ENCODE data around the gene KCND1.
A peak's percentile ranks its signal among the peaks of the same experiment; 100 is the strongest.

Gene KCND1

DNA sequence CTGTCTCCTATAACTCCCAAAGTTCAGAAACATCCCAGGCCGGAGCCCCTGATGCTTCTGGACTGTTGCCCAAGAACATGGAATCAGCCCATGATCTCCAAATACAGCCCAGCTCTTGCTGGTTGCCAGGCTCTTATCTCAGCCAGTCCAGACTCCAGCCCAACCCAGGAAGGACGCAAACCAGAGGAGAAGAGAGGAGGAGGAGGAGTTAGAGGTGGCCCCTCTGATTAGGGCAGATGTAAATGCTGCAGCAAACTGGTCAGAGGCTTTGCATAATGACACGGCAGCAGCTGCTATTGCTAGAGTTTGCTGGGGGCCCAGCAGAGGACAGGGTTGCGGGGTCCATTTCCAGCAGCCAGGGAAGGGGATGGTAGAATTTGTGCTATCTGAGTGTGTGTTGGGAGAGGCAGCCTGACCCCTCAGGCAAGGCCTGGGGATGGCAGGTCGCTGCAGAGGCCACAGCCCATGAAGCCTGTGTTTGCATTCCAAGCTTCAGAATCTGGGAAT lies 10.0 kb downstream of the KCND1 start:
- H3K4me1 Mint-ChIP-seq (ENCODE audit: low read depth) = peaks cover 13% of the 10 kb centered on the region

DNA sequence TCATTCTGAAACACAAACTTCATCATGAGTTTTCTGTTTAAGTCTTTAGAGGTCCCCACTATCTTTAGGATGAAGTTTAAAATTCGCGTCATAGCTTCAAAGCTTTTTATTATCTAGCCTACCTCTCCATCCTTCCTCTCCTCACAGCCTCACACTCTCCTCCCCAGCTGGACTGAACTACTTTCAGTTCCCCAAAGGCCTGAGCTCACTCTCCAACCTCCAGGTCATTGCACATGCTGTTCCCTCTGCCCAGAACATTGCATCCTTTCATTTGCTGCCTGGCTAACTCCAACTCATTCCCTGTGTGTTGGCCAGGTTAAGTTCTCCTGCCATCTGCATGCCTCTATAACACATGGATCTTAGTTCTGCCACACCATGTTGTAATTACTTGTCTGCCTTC lies 11.4 kb downstream of the KCND1 start:
- peaks cover 18% of the 10 kb centered on the region for H3K4me1 Mint-ChIP-seq (ENCODE audit: low read depth)

More for the DNA sequence above, 10.0 kb downstream of the KCND1 start:
- Mint-ChIP-seq H3K36me3 (ENCODE audit: low read depth) (peaks cover 9% of the 10 kb centered on the region), H3K27me3 (ENCODE audit: low read depth) (no peaks in the 10 kb centered on the region), H3K27ac (no peak overlapping the region), H3K9me3 (no peaks in the 10 kb centered on the region), H3K4me3 (no peak overlapping the region)

DNA sequence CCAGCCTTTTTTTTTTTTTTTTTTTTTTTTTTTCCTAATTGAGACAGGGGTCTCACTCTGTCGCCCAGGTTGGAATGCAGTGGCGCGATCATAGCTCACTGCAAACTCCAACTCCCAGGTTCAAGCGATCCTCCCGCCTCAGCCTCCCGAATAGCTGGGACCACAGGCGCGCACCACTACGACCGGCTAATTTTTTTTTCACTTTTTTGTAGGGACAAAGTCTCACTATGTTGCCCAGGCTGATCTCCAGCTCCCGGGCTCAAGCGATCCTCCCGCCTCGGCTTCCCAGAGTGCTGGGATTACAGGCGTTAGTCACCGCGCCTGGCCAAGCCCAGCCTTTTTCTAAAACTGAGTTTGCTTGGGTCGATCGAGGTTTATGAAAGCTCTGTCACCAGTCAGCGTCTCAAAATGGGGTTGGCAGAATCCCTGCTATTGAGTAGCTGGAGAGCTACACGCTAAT lies 13.0 kb downstream of the KCND1 start:
- Mint-ChIP-seq H3K36me3 (ENCODE audit: low read depth) (peaks cover 12% of the 10 kb centered on the region), H3K9me3 (no peaks in the 10 kb centered on the region), H3K4me3 (peak overlapping the region; percentile 99), H3K4me1 (ENCODE audit: low read depth) (peaks cover 25% of the 10 kb centered on the region), H3K27ac (peak overlapping the region; percentile 100), H3K27me3 (ENCODE audit: low read depth) (no peaks in the 10 kb centered on the region)

More for the DNA sequence above, 11.4 kb downstream of the KCND1 start:
- no peaks in the 10 kb centered on the region for H3K27me3 Mint-ChIP-seq (ENCODE audit: low read depth)
- peak overlapping the region; percentile 49 for H3K27ac Mint-ChIP-seq
- no peaks in the 10 kb centered on the region for H3K9me3 Mint-ChIP-seq
- H3K4me3 Mint-ChIP-seq = peak overlapping the region; percentile 39
- peaks cover 13% of the 10 kb centered on the region for H3K36me3 Mint-ChIP-seq (ENCODE audit: low read depth)

DNA sequence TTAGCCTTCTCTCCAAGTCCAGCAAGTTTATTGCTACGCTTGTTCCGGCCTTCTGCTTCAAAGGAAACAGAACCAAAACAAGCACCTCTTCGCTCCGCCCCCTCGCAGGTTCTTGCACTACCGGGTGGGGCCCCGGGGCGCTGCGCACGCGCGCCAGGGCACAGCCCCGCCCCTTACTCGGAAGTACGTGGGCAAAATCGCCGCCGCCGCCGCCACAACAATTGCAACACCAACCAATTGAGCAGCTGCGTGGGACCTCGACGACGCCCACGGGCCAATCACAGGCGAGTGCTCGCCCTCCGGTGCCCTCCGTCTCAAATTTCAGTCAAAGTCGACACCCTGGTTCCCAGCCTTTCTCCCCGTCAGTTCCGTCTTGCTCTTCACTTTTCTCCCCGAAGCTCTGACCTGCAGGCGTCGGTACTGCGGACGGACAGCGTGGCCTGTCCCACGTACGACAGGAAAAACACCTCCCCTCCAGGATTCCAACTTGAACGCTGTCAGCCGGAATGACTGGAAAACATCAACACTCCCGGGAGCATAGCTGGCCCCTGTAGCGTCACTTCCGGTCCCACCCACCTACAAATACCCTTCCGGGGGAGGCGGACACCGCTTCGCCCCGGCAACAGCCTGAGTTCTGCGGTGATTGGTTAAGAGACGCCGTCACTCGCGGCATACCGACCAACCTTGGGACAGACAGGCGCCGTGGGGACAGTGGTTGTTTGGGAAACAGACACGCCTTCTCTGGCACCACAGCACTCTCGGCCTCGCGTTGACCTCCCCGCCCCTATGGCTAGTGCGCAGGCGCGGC lies 13.6 kb downstream of the KCND1 start:
- peaks cover 29% of the 10 kb centered on the region for H3K4me1 Mint-ChIP-seq (ENCODE audit: low read depth)
- H3K9me3 Mint-ChIP-seq = no peaks in the 10 kb centered on the region
- no peaks in the 10 kb centered on the region for H3K27me3 Mint-ChIP-seq (ENCODE audit: low read depth)
- H3K27ac Mint-ChIP-seq = peak overlapping the region; percentile 100
- H3K36me3 Mint-ChIP-seq (ENCODE audit: low read depth) = peaks cover 11% of the 10 kb centered on the region
- peak overlapping the region; percentile 99 for H3K4me3 Mint-ChIP-seq

DNA sequence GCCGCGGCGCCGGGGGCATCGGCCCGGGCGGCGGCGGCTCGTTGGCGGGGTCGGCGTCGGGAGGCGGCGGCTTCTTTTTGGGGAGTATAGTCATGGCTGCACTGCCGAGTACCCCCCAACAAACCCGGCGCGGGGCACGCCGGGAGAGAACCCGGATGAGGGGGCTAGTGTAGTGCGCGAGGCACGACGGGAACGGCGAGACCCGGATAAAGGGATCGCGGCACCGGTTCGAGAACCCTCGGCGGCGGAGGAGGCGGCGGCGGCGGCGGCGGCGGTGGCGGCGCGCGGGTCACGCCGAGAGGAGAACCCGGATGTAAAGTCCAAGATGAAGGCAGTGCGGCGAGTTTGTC lies 14.2 kb downstream of the KCND1 start, which contains the start of gene OTUD5:
Gene OTUD5 (minus strand): TSS at position 131 of the 350 bp plus-strand sequence. CDS start 37 bp downstream, at position 94.
- Mint-ChIP-seq H3K4me3 (peak within 1 kb of the TSS; percentile 99), H3K9me3 (no peaks in the 10 kb centered on the region), H3K27me3 (ENCODE audit: low read depth) (no peaks in the 10 kb centered on the region), H3K27ac (peak within 1 kb of the TSS; percentile 100), H3K4me1 (ENCODE audit: low read depth) (peaks cover 31% of the 10 kb centered on the region), H3K36me3 (ENCODE audit: low read depth) (peaks cover 9% of the 10 kb centered on the region)

DNA sequence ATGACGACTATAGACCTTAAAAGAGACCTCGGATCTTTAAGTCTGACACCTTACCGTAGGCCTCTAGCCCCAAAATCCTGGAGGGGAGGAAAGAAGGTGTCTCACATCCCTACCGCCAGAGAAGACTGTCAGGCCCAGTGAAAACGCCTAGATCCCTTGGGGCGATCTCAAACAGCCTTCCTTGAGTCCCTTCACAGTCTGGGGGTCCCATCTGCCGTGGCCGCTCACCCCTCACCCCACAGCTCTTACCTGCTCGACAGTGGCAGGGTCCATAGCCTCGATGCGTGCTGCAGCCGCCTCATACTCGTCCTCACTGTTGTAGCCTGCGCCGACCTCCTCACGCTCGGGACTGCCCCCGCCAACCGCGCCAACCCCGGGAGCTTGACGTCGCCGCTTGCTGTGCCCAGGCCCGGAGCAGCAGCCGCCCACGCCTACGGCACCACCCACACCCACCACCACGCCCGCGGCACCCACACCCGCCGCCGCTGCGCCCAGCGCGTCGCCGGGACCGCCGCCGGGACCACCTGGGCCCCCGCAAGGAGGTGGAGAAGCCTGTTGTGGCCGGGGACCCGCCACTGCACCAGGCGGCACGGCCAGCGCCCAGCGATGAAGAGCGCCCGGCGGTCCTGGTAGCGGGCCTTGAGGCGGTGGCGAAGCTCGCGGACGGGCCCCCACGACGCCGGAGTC lies 14.8 kb downstream of the KCND1 start:
- peaks cover 10% of the 10 kb centered on the region for H3K36me3 Mint-ChIP-seq (ENCODE audit: low read depth)
- peaks cover 35% of the 10 kb centered on the region for H3K4me1 Mint-ChIP-seq (ENCODE audit: low read depth)
- peak overlapping the region; percentile 79 for H3K27ac Mint-ChIP-seq
- peak overlapping the region; percentile 77 for H3K4me3 Mint-ChIP-seq
- H3K9me3 Mint-ChIP-seq = no peaks in the 10 kb centered on the region
- no peaks in the 10 kb centered on the region for H3K27me3 Mint-ChIP-seq (ENCODE audit: low read depth)

DNA sequence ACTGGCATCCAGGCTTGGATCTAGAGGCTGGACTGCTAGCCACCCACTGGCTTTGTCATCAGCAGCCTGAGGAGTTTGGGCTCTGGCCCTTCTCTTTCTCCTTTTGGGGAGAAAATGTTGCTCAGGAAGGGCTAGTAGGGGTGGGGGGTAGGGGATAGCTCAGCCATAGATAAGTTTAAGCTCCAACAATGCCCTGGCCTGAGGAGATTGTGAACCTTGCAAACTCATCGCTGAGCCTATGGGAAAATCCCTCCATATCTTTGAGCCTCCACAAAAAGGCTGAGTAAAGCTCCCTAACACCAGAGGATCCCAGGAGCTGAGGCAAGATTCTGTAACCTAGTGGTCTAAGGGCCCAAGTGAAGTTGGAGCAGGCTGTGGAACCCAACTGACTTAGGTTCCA lies 23.1 kb downstream of the KCND1 start:
- H3K9me3 Mint-ChIP-seq = no peaks in the 10 kb centered on the region
- peaks cover 29% of the 10 kb centered on the region for H3K4me1 Mint-ChIP-seq (ENCODE audit: low read depth)
- H3K36me3 Mint-ChIP-seq (ENCODE audit: low read depth) = peaks cover 6% of the 10 kb centered on the region
- no peak overlapping the region for H3K27ac Mint-ChIP-seq
- H3K4me3 Mint-ChIP-seq = no peak overlapping the region
- no peaks in the 10 kb centered on the region for H3K27me3 Mint-ChIP-seq (ENCODE audit: low read depth)

DNA sequence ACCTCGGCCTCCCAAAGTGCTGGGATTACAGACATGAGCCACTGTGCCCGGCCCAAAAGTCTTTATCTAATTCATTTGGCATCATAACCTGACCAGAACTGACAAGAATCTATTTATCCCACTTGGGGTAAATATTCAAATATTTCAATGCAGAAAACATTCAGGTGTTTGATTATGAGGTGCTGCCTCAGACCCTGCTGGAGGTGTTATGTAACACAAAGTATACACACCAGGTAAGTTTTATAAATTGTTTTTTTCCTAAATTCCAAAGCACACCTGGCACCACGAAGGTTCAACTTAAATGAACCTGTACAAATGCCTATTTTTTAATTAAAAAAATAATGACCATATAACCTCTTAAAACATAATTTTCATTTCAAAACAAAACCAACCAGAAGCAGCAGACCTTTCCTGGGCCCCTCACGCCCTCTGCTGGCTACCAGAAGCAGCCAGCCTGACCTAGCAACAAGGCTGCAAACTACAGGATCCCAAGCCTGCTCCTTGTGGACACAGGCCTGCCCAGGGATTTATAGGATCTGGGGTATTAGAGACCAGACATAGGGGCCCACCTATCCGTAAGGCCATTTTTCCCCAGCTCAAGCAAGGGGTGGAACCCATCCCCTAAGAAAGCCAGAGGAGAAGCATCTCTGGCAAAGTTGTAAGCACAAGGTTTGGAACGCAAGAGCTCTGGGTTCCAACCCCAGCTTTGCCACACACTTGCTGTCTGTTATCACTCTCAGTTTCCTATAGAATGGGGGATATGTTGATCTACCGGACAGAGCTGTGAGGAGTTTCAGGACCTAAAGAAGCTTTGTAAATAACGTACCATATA lies 25.9 kb downstream of the KCND1 start:
- Mint-ChIP-seq H3K4me3 (peak overlapping the region; percentile 1), H3K4me1 (ENCODE audit: low read depth) (peaks cover 41% of the 10 kb centered on the region), H3K27me3 (ENCODE audit: low read depth) (no peaks in the 10 kb centered on the region), H3K9me3 (no peaks in the 10 kb centered on the region), H3K27ac (peak overlapping the region; percentile 15), H3K36me3 (ENCODE audit: low read depth) (peaks cover 25% of the 10 kb centered on the region)

DNA sequence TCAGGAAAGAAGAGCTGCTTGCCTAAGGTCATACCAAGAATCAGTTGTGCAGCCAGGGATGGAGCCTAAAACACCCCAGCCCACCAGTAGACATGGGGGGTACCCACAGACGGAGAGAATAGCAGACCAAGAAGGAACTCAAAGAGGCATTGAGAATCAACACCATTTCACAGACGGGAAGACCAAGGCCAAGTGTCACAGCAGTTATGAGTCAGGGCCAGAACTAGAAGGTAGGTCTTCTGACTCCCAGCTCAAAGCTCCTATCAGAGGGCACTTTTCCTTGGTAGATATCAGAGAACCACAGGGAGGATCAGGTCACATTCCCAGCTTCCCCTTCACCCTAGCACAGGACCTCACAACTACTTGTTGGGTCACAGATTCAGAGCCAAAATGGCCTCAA lies 28.7 kb downstream of the KCND1 start:
- H3K27ac Mint-ChIP-seq = peak overlapping the region; percentile 89
- H3K4me3 Mint-ChIP-seq = peak overlapping the region; percentile 63
- H3K36me3 Mint-ChIP-seq (ENCODE audit: low read depth) = peaks cover 26% of the 10 kb centered on the region
- peaks cover 61% of the 10 kb centered on the region for H3K4me1 Mint-ChIP-seq (ENCODE audit: low read depth)
- H3K9me3 Mint-ChIP-seq = no peaks in the 10 kb centered on the region
- H3K27me3 Mint-ChIP-seq (ENCODE audit: low read depth) = no peaks in the 10 kb centered on the region

DNA sequence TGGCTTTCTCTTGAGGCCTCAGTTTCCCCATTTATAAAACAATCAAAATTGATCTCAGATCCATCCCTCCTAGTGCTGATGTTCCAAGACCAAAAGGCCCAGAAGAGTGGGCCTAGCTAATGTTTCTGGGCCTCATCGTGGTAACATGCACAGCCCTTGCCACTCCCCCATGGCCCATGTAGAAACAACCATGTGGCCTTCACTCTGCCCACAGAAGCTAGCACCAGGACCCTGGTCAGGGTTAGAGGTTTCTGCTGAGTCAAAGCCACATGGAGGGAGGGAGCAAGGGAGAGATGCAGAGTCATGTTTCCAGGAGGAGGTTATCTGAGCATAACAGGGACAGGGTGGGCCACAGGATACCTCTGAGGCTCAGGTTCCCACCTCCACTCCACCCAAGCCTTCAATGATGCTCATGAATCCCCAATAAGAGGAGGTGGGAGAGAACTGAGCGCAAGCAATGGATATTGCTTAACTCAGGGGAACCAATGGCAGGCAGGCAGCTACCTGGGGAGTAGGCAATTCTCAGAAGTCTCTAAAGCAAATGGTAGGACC lies 31.2 kb downstream of the KCND1 start:
- Mint-ChIP-seq H3K4me1 (ENCODE audit: low read depth) (peaks cover 69% of the 10 kb centered on the region), H3K36me3 (ENCODE audit: low read depth) (peaks cover 36% of the 10 kb centered on the region), H3K9me3 (no peaks in the 10 kb centered on the region), H3K27me3 (ENCODE audit: low read depth) (no peaks in the 10 kb centered on the region), H3K27ac (peak overlapping the region; percentile 96), H3K4me3 (peak overlapping the region; percentile 31)

DNA sequence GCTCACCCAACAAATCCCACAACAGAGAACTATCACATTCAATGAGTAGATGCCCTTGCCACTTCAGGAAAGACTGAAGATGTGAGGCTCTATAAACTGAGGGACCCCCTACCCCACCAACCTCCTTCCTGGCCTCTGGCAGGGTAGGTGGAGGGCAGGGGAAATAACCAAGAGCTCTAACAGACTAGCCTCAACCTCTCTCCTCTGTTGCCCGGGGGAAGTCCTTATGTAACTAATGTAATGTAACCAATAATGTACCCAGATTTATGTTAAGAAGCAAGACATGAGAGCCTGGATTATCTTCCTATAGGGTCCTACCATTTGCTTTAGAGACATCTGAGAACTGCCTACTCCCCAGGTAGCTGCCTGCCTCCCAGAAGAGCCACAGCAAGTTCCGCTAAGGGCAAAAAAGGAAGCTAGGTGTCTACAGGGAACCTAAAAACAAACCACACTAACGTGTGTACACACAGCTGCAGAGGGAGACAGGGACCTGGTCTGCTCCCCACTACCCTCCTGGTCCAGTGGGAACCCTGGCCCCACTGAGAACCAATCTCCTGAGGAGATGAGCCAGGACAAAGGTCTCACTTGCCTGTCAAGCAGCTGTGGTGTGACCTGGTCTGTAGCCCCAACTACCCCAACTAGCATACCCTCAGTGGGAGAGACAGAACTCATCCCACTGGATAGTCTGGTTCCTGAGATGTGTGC lies 32.0 kb downstream of the KCND1 start:
- no peaks in the 10 kb centered on the region for H3K9me3 Mint-ChIP-seq
- peak overlapping the region; percentile 87 for H3K4me3 Mint-ChIP-seq
- peaks cover 44% of the 10 kb centered on the region for H3K36me3 Mint-ChIP-seq (ENCODE audit: low read depth)
- H3K4me1 Mint-ChIP-seq (ENCODE audit: low read depth) = peaks cover 75% of the 10 kb centered on the region
- peak overlapping the region; percentile 96 for H3K27ac Mint-ChIP-seq
- H3K27me3 Mint-ChIP-seq (ENCODE audit: low read depth) = no peaks in the 10 kb centered on the region

DNA sequence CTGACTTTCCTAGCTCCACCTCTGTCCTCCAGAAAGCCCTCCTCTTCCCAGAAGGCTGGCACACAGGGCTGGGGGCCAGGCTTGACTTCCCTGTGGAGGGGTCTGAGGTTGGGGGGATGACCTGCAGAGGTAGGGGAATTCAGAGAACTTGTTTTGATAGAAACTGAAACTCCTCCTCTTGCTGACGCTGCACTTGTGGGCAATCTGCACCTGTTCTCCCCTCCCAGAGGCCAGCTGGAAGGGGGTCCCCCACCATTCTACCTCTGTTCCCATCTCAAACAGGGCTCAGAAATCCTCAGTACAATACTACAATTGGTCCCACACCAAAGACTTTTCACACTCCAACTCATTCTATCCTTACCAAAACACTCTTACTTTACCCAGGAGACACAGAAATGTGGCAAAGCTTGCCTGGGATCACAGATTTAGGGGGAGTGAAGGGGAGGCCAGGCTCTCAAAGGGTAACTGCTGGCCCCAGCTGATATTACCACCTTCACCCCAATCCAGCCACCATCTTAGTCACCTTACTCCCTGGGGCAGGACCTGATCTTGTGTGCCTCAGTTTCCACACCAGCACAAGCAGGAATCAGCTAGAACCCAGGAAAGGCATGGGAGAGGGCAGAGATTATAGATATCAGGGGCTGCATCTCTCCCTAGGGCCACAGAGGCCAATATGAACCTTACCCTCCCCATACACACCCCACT lies 32.8 kb downstream of the KCND1 start:
- Mint-ChIP-seq H3K36me3 (ENCODE audit: low read depth) (peaks cover 52% of the 10 kb centered on the region), H3K27ac (peak overlapping the region; percentile 96), H3K27me3 (ENCODE audit: low read depth) (no peaks in the 10 kb centered on the region), H3K4me3 (peak overlapping the region; percentile 87), H3K9me3 (no peaks in the 10 kb centered on the region), H3K4me1 (ENCODE audit: low read depth) (peaks cover 77% of the 10 kb centered on the region)
